ENCODE results near the gene PGM5. TPM values are rescaled to one million over a fixed set of nuclear protein-coding genes. Genes with fewer than 3 reads are reported as not detected.

Gene PGM5
- polyA plus RNA-seq, 1 donor (not counting 4 experiments of a cell fraction or from before 2014, with no cell fraction given) = 0.18 TPM

DNA sequence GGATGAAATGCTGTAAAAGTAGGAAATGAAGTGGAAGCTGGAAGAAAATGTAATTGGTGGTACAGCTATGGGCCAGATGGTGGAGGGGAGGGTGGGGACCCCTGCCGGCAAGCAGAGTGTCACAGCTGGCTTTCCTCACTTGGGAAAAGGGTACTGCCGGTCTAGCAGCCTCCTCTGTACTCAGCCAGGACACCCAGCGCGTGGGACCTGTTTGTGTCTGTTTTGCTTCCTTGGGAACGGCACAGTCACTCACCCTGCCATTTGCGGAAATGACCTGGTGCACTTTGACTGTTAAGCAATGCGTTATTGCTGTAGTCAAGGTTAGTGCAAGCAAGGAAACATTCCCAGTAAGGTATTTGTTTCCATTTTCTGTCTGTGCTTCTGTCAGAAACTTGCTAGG is 174.2 kb downstream of the PGM5 start:
- Histone ChIP-seq H3K4me2 (ENCODE audit: control insufficient read depth, extremely low read depth, insufficient read depth, low read depth, low read length) (no peak overlapping the region), H3K9ac (ENCODE audit: control insufficient read depth, extremely low read depth, insufficient read depth, low read length) (no peak overlapping the region), H2AFZ (ENCODE audit: control insufficient read depth, low read length) (no peak overlapping the region), H3K9me3 (ENCODE audit: control insufficient read depth, low read depth, low read length) (no peaks in the 10 kb centered on the region), H3K4me1 (ENCODE audit: control insufficient read depth, extremely low read depth, insufficient read depth, low read length) (no peaks in the 10 kb centered on the region), H3K27me3 (ENCODE audit: control insufficient read depth, extremely low read depth, insufficient read depth, low read length) (no peaks in the 10 kb centered on the region), H3K79me2 (ENCODE audit: control insufficient read depth, insufficient read depth, low read length) (no peaks in the 10 kb centered on the region), H3K27ac (ENCODE audit: control insufficient read depth, insufficient read depth, low read length) (no peak overlapping the region), H3K36me3 (ENCODE audit: control insufficient read depth in 2 of 2, extremely low read depth in 1 of 2, insufficient read depth in 2 of 2, low read length in 2 of 2) (no peaks in the 10 kb centered on the region), H3K9me1 (ENCODE audit: control insufficient read depth, extremely low read depth, insufficient read depth, low read length) (no peaks in the 10 kb centered on the region), H3K4me3 (ENCODE audit: control insufficient read depth in 2 of 3, extremely low read depth in 1 of 3, insufficient read depth in 2 of 3, low read depth in 1 of 3, low read length in 3 of 3) (no peak overlapping the region), H4K20me1 (ENCODE audit: control insufficient read depth, extremely low read depth, insufficient read depth, low read length) (no peaks in the 10 kb centered on the region)
- dilution Hi-C loops (cut with MboI; ENCODE audit: extremely low pct_ligation_motif_present, low sequenced_read_pairs) = no loop called here
- TF ChIP-seq, protein P1, sequence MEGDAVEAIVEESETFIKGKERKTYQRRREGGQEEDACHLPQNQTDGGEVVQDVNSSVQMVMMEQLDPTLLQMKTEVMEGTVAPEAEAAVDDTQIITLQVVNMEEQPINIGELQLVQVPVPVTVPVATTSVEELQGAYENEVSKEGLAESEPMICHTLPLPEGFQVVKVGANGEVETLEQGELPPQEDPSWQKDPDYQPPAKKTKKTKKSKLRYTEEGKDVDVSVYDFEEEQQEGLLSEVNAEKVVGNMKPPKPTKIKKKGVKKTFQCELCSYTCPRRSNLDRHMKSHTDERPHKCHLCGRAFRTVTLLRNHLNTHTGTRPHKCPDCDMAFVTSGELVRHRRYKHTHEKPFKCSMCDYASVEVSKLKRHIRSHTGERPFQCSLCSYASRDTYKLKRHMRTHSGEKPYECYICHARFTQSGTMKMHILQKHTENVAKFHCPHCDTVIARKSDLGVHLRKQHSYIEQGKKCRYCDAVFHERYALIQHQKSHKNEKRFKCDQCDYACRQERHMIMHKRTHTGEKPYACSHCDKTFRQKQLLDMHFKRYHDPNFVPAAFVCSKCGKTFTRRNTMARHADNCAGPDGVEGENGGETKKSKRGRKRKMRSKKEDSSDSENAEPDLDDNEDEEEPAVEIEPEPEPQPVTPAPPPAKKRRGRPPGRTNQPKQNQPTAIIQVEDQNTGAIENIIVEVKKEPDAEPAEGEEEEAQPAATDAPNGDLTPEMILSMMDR (optimal IDR thresholded peaks at IDR 0.05 in 1 of 3, IDR thresholded peaks at IDR 0.05 in 1 of 3, conservative IDR thresholded peaks at IDR 0.05 in 1 of 3; ENCODE audit: extremely low read depth in 1 of 3, insufficient read depth in 2 of 3, low read length in 3 of 3) = no peak
- no peak for TF ChIP-seq EZH2 (IDR thresholded peaks at IDR 0.05; ENCODE audit: low read length)
- DNase-seq (ENCODE audit: low read depth, low spot score) (no peak), FAIRE-seq (no peak)

DNA sequence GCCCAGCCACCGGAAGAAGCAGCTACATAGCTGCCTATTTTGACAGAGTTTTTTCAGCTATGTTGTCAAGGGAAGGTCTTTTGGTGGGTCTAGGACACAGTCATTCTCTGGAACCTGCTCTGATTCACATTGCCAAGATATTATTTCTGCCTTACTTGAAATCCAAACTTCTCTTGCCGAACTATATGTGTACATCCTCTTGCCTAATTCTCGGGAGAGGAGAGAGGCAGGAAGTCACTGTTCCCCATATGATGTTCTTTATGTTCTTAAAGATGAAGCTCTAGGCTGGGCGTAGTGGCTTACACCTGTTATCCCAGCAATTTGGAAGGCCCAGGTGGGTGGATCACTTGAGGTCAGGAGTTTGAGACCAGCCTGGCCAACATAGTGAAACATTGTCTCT is 175.7 kb downstream of the PGM5 start:
- H3K4me3 ChIP-seq (ENCODE audit: control insufficient read depth in 2 of 3, extremely low read depth in 1 of 3, insufficient read depth in 2 of 3, low read depth in 1 of 3, low read length in 3 of 3) = no peak overlapping the region
- DNase-seq (ENCODE audit: low read depth, low spot score) (no peak), FAIRE-seq (no peak)
- no peaks in the 10 kb centered on the region for H3K9me3 ChIP-seq (ENCODE audit: control insufficient read depth, low read depth, low read length)
- no peak overlapping the region for H3K27ac ChIP-seq (ENCODE audit: control insufficient read depth, insufficient read depth, low read length)
- no peaks in the 10 kb centered on the region for H3K79me2 ChIP-seq (ENCODE audit: control insufficient read depth, insufficient read depth, low read length)
- dilution Hi-C loops (cut with MboI; ENCODE audit: extremely low pct_ligation_motif_present, low sequenced_read_pairs) = no loop called here
- no peak for TF ChIP-seq EZH2 (IDR thresholded peaks at IDR 0.05; ENCODE audit: low read length)
- TF ChIP-seq, protein P1 (optimal IDR thresholded peaks at IDR 0.05 in 1 of 3, IDR thresholded peaks at IDR 0.05 in 1 of 3, conservative IDR thresholded peaks at IDR 0.05 in 1 of 3; ENCODE audit: extremely low read depth in 1 of 3, insufficient read depth in 2 of 3, low read length in 3 of 3) = no peak
- H3K4me1 ChIP-seq (ENCODE audit: control insufficient read depth, extremely low read depth, insufficient read depth, low read length) = no peaks in the 10 kb centered on the region
- H3K36me3 ChIP-seq (ENCODE audit: control insufficient read depth in 2 of 2, extremely low read depth in 1 of 2, insufficient read depth in 2 of 2, low read length in 2 of 2) = no peaks in the 10 kb centered on the region
- no peak overlapping the region for H2AFZ ChIP-seq (ENCODE audit: control insufficient read depth, low read length)
- no peak overlapping the region for H3K9ac ChIP-seq (ENCODE audit: control insufficient read depth, extremely low read depth, insufficient read depth, low read length)
- H3K9me1 ChIP-seq (ENCODE audit: control insufficient read depth, extremely low read depth, insufficient read depth, low read length) = no peaks in the 10 kb centered on the region
- no peak overlapping the region for H3K4me2 ChIP-seq (ENCODE audit: control insufficient read depth, extremely low read depth, insufficient read depth, low read depth, low read length)
- no peaks in the 10 kb centered on the region for H4K20me1 ChIP-seq (ENCODE audit: control insufficient read depth, extremely low read depth, insufficient read depth, low read length)
- H3K27me3 ChIP-seq (ENCODE audit: control insufficient read depth, extremely low read depth, insufficient read depth, low read length) = no peaks in the 10 kb centered on the region

Data from keratinocyte (primary cell).